Stimulated activated CD8-positive, alpha-beta memory T cell treated with anti-CD3 and anti-CD28 coated beads, Interleukin-12 subunit alpha, Interleukin-12 subunit beta, amount 100 ng/mL, for 1 hour (primary cell): ENCODE data around the gene PRMT6.

Experiments used
- DNase-seq: peaks from one replicate; pipeline ENCODE4 v3.0.0-alpha.2; 2020; ENCODE audit warnings: low read depth

PRMT6 gene

GRCh38 chr1:107095647-107096046 is 39.2 kb downstream of the PRMT6 start:
- DNase-seq = no peak

- DNase-seq = no peak
Observed at GRCh38 chr1:107096690-107097089, 40.2 kb downstream of the PRMT6 start.

- no peak for DNase-seq
Observed at GRCh38 chr1:107098961-107099360, 42.5 kb downstream of the PRMT6 start.

- no peak for DNase-seq
Observed at GRCh38 chr1:107100331-107100984, 44.0 kb downstream of the PRMT6 start.

- DNase-seq = no peak
Observed at GRCh38 chr1:107105914-107106313, 49.4 kb downstream of the PRMT6 start.
